Stimulated activated naive CD4-positive, alpha-beta T cell treated with Interleukin-2 at 50 U/mL for 16 hours (primary cell): ENCODE results near the gene PITPNM3.

Experiments used
- DNase-seq: peaks from one replicate; lab custom pipeline; 2025; lab: John Stamatoyannopoulos, UW

The PITPNM3 gene

DNA sequence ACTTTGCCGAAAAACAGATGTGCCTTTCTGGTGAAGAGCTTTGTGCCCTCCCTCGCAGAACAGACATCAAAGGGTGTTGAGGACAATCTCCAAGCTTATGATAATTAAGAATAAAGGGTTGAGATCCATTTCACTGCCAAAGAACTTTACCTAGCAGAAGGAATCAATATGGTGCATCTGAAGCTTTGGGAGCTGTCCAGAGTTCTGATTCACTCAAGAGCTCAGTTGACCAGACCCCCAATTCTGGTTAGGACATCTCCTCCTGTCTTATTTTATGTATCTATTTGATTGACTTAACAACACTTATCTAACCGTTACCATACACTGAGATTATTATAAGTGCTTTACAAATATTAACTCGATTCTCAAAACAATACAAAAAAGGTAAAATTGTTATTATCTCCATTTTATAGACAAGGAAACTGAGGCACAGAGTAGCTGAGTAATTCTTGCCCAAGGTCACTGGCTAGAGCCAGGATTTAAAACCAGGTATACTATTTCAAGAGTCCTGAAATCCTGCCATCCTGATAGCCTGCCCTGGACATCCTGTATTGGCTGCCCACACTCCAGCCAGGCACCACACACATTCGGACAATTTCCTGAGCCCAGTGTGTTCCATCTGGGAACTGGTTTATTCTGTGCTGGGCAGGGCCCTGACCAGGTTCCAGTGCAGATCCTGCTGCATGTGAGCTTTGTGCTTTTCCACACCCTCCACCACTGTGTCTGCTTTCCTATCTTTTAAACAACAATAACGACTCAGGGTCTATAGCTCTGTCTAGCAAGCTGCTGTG is 29.8 kb downstream of the PITPNM3 start:
- DNase-seq, result no peak

DNA sequence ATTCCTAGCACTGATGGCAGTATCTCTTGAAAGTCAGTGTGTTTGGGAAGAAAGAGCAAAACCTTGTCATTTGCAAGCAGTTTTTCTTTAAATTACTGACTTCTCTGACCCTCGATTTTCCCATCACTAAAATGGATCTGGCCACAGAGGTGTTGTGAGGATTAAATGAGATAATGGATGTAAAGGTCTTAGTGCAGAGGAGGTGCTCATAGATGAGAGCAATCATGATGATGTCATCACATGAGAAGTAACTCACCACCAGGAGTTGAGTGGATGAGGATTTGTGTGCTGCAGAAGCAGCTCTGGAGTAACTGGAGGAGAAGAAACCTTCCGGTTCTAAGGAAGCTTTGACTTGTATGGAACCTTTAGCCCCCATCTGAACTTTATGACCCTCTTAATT is 30.6 kb downstream of the PITPNM3 start:
- no peak for DNase-seq

DNA sequence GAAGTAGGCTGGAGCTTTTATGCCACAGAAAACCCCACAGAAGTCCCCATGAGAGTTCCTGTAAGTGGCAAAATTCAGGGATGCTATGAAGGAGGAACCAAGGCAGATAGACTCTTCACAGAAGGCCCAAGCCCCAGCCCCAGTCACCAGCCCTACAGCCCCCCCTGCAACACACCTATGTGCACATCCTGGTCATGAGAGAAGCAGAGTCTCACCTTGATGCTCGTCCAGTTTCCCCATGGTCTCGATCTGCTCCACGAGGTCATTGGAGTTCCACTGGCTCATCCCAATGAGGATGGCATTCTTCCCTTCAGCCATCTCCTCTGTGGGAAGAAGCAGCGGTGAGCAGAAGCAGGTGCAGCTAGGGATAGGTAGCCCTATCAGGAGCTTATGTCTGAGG is 31.2 kb downstream of the PITPNM3 start:
- DNase-seq, result no peak

DNA sequence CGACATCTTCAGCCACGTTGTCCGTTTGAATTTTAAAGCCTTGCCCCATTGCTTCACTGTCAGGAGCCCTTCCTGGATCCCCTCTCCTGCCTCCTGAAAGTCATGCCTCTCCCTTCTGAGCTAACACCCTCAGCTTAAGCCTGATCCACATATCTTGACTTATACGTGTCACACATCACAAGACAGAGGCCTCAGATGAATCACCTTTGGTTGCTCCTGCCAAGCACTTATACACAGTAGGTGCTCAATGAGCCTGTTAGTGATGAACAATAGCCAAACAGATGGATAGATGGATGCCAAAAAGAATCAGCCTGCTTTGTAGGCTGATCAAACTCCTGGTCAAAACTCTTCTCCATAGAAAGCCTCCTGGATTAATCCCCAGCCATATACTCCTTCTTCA is 31.8 kb downstream of the PITPNM3 start:
- DNase-seq, result no peak

DNA sequence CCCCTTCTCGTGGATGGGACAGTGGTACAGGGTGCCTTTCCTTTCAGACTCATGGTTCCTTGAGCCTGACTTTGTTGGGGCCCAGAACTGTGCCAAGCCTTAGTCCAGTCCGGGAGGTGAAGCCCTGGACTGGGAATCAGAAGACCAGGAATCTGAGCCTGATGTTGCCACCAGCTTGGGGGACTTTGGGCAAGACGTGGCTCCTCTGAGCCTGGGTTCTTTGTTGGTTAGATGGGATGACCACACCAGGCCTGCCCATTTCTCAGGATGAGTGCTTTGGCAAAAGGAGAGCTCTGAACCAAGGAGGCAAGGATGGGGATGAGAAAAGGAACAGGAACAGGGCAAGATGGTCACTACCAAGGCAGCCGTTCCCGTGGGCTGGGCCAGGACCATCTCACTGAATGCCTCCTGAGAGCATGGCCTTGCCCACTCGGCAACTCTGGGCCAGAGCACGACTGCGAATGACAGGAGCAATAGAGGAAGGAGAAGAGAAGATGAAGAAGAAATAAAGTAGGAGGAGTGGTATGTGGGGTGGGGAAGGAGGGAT is 32.5 kb downstream of the PITPNM3 start:
- DNase-seq, result no peak

DNA sequence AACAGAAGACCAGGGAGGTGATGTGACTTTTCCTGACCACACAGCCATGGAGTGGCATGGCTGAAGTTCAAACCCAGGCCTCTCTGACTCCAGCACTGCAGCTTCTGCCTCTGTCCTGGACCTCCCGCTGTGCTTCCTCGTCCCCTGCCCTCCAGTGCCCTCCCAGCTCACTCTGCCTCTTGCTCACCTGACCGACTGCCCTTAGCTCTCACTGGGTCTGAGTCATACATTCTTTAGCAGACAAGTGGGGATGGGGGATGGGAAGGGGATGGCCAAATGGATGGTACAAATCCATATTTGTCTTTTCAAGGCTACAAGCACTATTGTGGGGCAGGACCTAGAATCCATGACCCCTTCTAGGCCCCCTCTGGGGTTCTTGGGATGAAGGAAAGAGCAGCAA is 33.0 kb downstream of the PITPNM3 start:
- no peak for DNase-seq

DNA sequence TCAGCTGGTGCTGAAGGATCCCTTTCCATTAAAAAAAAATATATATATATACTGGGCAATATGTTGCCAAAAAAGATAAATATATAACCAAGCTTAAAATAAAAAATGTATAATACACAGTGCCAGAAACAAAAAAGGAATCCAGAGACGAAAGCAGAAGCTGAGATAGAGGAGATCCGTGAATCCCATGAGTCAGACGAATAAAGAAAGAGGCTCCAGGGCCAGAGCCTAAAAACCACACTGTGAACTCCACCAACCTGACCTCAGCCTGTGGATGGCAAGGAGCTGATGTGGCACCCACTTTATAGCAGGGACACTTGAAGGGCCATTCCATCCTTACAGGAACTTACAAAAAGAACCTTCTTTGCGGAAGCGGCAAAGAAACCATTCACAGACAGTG is 34.8 kb downstream of the PITPNM3 start:
- DNase-seq, result no peak

DNA sequence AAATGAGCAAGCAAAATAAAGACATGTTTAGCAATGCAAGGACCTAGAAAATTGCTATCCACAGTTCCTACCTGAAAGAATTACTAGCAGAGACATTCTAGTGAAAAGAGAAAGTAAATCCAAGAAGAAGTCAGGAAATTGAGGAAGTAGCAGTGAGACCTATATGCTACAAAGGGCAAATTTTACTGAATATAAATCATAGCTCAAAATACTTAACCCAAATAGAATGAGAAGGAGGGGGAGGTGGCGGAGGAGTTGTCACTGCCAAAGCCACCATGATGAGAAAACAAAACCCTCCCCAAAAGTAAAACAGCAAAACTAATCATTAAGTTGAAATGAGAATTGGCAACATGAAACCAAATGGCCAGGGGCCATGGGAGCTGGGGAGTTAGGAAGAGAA is 39.3 kb downstream of the PITPNM3 start:
- DNase-seq, result no peak

DNA sequence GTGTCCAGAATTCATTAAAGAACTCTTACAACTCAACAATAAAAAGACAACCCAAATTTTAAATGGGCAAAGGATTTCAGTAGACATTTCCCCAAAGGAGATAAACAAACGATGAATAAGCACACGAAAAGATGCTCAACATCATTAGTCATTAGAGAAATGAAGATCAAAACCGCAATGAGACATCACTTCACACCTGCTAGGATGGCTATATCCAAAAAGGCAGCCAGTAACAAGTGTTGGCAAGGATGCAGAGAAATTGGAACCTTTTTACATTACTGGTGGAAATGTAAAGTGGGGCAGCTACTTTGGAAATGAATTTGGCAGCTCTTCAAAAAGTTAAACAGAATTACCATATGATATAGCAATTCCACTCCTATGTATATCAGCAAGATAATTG is 42.0 kb downstream of the PITPNM3 start:
- no peak for DNase-seq

DNA sequence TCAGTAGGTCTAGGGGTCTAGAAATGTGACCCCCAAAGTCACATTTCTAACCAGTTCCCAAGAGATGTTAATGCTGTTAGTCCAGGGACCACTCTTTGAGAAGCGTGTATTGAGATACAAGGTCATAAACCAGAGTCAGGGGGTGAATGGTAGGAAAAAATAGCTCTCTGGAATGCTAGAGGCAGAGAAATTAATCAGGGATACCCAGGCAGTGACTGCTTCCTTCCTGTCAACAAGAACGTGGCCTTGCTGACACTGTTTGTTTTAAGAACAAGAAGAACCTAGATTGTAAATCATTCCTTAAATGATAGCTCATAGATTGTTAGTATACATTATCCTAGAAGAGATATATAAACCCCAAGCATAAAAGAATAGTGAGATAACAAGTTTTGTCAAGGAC is 43.8 kb downstream of the PITPNM3 start:
- no peak for DNase-seq

DNA sequence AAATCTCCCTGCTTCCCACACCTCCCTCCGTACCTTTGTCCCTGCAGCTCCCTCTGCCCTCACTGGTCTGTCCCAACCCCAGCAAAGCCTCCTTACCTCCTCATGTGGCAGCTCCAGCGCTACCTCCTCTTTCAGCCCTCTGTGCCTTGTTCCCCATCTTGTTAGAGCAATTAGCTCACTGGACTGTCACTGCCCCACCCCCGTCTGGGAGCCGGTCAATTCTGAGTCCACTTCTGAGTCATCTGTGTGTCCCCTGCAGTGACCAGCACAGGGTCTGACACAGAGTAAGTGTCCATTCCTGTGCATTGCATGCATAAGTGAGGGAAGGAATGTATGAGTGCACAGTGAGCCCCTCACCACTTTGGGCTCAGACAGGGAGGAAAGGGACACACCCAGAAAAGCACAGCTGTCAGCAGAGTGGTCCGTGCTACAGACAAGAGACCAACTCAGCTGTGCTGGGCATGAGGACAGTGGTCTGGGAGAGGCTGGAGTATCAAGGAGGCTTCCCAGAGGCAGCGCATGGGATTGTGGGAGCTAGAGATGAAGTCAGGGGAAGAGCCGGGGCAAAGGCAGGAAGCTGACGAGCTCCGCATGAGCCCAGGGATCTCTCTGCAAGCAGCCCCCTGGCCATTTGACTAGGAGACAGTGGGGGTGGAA is 45.9 kb downstream of the PITPNM3 start:
- DNase-seq, result no peak

DNA sequence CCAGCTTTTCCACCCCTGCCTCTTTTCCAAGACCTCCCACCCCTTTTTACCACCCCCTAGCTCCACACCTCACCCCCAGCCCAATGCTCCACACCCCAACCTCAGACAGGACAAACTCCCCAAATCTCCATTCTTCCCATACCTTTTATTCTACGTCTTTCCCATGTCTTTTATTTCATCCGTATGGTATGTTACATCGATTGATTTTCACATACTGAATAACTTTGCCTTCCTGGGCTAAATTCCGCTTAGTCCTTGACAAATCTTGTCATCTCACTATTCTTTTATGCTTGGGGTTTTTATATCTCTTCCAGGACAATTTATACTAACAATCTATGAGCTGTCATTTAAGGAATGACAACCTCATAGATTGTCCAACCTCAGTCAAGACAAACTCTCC is 46.4 kb downstream of the PITPNM3 start:
- no peak for DNase-seq

DNA sequence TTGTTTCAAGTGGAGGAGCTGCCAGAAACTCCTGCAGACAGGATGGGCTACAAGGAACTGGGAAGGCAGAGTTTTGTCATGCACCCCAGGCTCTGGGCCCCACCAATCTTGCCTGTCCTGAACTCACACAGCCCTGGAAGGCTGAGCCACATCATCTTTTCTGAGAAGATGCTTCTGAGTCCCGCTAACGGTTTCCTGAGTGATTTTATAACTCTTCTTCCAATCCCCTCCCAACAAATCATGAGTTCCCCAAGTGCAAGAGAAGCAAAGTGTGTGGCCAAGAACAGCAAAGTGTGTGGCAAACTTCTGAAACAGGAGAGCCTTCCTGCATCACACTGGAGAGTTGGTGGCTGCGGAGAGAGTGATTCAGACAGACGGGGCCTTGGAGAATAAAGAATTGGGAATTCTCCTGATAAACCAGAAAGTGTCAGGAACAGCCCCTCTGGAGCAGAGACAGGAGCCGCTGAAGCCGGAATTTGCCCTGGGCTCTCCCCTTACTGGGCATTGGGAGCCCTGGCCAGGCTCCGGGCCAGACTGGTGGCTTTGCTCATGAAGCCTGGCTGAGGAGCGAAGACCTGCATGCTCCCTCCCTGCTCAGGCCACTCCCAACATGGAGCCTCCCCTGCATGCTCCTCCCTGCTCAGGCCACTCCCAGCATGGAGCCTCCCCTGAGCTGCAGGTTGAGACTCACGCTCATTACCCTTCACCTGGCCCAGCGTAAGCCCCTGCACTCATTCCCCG is 47.2 kb downstream of the PITPNM3 start:
- no peak for DNase-seq

DNA sequence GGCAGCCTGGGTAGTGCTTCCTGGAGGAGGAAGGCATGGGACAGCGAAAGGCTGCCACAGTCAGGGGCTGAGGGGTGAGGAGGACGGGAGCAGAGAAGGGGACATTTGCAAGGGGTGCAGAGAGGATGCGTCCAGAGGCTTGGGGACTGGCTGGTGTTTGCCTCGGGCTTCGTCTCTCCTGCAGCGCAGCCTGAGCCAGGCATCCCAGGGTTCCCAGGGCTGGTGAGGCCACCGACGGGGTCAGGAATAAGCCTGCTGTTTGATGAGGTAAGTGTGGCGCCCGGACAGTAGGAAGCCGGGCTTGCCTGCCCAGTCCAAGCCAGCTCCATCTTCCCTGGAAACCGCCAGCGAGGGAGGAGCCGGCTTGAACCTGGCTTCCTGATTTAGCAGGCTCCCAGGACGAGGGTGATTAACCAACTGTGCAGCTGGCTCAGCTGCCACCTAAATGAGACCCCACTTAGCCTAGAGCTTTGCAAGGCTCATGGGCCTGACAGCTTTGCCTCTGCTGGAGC is 47.8 kb downstream of the PITPNM3 start:
- DNase-seq, result no peak

DNA sequence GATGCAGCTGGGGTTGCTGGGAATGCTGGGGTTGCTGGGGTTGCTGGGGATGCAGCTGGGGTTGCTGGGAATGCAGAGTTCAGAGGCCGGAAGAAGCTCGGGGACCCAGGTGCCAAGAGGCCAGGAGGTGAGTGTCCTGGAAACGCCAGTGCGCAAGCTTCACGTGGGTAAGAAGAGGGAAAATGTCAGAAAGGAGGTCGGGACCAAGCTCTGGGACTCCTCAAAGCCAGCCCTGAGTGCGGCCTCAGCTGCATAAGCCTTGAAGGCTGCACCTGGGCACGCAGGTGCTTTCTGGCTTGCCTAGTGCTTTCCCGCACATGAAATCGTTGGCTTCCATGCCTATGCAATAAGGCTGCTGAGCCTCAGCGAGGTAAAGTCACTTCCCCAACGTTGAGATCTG is 48.3 kb downstream of the PITPNM3 start:
- no peak for DNase-seq

DNA sequence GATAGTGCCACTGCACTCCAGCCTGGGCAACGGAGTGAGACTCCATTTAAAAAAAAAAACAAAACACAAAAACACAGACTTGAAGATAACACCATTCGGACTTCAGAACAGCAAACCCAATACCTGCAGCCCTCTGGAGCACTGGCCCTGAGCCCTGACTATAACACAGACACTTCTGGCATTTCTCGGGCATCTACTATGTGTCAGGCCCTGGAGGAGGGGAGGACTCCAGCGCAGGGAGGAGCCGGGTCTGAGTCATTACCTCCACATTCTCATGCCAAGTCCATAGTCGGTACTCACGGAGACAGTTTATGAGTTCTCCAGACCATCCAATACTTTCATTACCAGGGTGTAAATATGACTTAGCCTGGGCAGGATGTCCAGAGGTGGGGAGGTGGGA is 48.8 kb downstream of the PITPNM3 start:
- DNase-seq, result no peak

DNA sequence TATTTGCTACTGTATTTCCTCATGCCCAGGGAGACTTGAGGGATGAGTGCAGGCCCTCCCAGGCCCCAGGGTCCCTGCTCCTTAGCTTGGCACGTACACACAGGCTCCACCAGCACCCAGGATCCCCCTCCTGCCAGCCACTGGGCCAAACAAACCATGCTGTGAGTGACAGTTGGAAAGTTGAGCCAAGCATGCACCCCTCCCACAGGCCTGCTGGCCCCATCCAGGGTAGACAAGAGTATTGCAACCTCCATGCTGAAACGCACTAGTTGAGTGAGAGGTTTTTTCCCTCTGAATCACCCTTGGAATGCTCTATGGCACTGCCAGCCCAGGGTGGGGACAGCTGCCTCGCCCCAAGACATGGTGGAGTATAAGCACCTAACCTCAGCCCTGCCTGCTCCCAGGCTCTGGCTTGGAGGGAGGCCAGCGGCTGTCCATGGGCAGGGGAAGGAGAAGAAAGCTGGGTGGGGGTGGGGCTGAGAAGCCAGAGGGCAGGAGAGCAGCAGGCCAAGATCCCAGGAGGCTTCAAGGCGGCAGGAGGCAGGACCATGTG is 49.6 kb downstream of the PITPNM3 start:
- no peak for DNase-seq

DNA sequence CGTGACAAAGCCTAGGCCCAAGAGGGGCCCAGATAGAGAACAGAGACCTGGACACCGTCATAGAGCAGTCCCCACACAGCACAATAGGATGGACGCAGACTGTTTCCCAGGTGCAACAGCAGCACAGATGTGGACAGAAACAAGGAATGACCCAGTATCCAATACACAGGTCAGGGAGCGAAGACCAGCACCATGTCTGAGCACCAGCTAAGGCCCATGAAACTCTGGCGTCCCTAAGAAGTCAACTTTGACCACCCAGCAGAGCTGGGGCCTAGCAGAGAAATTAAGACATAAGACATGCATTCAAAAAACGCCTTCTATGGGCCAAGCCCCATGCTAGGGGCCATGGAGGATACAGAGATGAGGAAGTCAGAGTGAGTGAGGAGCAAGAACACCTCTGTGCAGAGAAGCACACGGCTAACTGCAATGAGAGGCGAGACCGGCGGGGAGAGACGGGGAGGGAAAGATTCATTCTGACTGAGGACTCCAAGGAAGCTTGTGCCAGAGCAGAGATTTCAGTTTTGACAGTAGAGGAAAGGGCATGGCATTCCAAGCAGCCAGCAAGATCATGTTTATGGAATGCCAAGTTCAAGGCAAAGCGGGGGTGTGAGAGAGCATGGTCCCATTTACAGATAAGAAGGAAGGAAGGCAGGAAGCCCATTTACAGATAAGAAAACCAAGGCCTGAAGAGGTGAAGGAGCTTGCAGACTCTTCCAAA is 50.8 kb downstream of the PITPNM3 start:
- DNase-seq, result no peak

DNA sequence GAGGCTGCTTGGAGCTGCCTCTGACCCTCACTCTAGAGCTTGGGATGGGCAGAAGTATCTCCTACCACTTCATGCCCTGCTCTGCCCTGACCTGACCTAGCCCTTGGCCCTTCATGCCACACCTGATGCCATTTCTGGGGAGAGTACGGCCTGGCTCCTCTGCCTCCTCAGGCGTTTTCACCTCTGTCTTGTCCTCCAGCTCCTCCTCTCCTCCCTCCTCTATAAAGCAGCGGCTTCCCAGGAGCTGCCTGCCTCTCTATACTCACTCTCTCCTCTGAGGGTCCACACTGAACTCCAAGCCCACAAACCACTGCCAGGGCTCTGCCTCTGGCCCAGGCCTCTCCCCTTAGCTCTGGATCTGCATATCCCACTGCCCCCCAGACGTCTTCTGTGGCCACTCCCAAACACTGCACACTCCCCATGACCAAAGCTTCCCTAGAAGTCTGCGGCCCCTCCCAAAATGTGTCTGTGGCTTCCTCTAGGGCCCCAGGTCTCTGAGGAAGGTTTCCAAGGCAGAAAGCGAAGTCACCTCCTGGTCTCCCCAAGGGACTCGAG is 52.6 kb downstream of the PITPNM3 start:
- no peak for DNase-seq

DNA sequence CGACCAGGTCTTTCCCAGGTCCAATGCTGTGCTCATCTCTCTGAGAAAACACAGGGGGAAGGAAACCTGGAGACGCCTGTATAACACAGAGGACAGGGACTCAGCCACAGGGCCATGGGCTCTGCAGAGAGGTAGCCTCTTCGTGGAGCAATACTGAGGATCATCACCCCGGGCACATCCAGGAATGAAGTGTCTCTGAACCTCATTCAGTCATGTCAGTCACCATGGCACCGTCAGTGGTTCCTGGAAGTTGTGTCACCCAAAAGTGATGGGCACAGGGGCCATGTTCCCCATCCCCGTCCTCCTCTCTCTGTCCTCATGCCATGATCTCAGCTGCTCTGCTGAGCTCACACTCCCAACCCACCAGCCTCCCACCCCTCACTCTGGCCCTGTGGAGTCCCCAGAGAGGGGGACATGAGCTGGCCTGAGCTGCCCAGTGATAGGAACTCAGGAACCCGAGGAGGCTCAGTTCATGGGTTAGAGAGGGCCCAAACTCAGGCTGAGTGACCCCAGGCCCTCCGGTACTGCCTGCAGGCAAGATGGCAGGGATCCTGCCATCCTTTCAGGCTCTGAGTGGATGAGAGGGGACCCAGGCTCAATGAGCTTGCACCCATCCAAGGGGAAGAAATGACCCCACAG is 53.4 kb downstream of the PITPNM3 start:
- no peak for DNase-seq

DNA sequence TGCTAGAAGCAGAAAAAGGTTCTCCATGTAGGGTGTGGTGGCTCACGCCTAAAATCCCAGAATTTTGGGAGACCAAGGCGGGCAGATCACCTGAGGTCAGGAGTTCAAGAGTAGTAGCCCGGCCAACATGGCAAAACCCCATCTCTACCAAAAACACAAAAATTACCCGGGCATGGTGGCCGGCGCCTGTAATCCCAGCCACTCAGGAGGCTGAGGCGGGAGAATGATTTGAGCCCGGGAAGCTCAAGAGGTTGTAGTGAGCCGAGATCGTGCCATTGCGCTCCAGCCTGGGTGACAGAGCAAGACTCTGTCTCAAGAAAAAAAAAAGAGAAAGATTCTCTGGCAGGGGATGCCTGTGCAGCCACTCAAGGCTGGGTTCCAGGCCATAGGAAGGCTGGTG is 54.2 kb downstream of the PITPNM3 start:
- no peak for DNase-seq
